Measurements from ENCODE around the gene IGF2R.

DNA sequence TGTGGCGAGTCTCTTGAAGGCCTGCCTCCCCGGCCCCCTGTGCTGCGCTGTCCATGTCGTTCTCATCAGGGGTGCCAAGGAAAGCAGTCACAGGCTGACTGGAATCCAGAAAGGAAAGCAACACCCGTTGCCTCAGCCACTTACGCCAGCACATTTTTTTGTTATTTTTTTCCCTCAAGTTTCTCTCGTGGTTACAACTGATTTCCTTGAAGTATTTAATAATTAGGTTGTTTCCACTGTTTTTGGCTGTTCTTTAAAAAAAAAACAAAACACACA, 134.9 kb downstream of the IGF2R start:
- TF ChIP-seq POLR2A (IDR thresholded peaks at IDR 0.05) = no peak
- TF ChIP-seq, protein P1, sequence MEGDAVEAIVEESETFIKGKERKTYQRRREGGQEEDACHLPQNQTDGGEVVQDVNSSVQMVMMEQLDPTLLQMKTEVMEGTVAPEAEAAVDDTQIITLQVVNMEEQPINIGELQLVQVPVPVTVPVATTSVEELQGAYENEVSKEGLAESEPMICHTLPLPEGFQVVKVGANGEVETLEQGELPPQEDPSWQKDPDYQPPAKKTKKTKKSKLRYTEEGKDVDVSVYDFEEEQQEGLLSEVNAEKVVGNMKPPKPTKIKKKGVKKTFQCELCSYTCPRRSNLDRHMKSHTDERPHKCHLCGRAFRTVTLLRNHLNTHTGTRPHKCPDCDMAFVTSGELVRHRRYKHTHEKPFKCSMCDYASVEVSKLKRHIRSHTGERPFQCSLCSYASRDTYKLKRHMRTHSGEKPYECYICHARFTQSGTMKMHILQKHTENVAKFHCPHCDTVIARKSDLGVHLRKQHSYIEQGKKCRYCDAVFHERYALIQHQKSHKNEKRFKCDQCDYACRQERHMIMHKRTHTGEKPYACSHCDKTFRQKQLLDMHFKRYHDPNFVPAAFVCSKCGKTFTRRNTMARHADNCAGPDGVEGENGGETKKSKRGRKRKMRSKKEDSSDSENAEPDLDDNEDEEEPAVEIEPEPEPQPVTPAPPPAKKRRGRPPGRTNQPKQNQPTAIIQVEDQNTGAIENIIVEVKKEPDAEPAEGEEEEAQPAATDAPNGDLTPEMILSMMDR (IDR thresholded peaks at IDR 0.05) = no peak

Data from lower leg skin (tissue), 3 donors.